ENCODE results near the gene VPS52.

Gene VPS52

DNA sequence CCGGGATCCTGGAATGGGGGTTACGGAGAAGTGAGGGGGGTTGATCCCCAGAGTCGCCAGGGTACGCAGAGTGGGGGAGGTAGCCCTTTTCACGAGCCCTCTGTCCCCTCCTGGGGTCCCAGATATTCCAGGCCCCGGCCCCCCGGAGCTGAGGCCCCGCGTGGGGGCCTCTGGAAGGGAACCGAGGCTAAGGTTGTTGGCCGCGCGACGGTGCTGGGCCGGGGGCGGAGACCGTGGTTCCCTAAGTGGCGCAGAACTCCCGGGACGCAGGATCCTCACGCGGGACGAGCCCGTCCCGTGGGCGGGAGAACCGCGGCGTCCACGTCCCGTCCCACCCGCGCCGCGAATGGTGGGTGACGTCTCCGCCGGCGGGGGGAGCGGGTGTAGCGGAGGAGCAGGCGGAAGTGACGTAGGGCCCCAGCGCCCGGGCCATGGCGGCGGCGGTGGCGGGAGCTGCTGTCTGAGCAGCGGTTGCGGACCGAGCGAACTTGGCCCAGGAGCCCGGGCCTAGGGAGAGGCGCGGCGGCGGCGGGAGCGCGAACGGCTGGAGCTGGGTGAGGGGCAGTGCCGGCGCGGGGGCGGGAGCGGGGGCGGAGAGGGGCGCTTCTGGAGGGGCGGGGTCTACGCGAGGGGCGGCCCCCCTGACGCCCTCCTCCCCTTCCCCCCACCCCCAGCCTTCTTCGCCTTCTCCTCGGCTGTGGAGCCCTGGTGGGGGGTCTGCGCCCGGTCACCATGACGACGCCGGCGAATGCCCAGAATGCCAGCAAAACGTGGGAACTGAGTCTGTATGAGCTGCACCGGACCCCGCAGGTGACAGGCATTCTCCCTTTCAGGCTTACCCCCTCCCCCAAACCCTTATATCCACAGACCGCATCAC is 63.3 kb downstream of the VPS52 start, which contains the start of gene RING1:
Gene RING1, plus strand, starts transcription at position 410 of the 877 bp plus-strand sequence. Its CDS starts 323 bp downstream, at position 733.
- DNase-seq: no peak

DNA sequence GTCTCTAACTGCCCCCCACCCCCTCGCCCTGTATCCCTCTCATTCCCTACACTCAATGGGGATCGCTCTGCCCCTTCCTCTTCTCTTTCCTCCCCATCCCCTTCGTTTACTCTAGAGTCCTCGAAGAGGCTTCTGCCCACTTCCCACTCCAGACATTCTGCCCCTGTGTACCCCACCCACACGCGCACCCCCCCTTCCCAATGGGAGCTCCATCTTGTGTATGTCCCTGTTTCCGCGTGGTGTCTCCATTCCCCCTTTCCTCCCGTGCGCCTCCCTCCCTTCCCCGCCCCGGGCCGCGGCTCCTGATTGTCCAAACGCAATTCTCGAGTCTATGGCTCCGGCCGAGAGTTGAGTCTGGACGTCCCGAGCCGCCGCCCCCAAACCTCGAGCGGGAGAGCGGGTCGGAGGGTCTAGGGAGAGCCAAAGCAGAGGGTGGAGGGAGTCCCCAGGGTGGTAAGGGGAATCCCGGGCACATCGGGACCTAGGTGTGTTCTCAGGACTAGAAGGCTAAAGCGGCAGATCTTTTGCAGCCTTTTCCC is 64.1 kb downstream of the VPS52 start:
- no peak for DNase-seq

DNA sequence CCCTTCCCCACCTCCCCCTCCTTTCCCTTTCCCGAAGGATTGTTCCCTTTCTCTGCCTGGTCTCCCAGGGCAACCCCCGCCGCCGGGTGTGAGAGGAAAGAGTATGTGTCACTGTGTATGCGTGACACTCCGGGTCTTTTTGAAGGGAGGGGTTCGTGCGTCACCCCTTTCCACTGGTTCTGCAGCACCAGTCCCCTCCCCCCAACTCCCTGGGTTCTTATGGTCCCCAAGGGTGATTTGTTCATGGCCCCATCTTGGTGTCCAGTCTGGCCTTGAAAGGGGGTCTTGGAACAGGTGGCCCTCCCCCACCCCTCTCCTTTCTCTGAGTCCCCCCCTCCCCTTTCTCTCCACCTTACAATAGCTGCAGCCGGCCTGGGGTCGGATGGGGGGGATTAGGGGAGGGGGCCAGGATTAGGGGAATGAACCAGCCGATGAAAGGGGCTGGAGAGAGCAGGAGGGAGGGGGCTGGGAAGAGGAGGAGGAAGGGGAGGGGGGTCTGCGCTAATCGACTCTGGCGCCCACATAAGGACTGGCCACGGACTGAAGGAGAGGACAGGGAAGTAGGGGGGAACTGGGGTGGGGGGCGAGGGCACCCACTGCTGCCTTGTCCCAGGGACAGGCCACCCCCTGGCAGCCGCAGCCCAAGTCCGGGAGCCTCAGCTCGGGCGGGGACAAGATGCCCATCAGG is 64.7 kb downstream of the VPS52 start:
- DNase-seq: no peak

DNA sequence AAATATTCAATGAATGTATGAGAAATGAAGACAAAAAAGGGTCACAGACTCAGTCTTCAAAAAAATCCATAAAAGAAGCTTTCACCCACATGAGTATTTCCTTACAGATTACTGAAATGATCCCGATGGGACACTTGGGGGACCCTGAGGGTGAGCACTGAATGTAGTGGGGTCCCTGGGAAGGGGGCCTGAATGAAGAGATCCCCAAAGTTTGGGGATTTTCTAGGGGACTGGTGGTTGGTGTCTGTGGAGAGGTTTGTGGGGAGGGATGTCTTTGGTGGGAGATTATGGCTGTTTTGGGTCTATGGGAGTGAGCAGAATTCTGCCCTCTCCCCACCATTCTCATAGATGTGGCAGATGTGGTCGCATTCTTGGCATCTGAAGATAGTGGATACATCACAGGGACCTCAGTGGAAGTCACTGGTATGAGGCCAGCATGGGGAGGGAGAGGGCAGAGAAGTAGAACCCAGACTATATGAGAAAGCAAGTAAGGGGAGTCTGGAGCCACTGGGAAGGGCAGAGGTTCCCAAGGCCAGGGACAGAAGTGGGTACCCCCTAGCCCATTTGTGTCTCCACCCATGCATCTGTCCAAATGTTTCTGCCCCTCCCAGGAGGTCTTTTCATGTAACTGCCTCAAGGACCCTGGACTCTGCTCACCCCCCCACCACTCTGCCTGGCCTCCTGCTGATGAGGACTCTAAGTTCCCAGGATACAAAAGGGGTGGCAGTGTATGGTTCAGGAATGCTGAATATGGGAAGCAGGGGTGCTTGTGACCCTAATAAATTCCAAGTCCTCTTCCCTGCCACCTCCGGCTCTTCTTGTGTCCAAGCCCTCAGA is 65.4 kb downstream of the VPS52 start:
- DNase-seq: no peak

DNA sequence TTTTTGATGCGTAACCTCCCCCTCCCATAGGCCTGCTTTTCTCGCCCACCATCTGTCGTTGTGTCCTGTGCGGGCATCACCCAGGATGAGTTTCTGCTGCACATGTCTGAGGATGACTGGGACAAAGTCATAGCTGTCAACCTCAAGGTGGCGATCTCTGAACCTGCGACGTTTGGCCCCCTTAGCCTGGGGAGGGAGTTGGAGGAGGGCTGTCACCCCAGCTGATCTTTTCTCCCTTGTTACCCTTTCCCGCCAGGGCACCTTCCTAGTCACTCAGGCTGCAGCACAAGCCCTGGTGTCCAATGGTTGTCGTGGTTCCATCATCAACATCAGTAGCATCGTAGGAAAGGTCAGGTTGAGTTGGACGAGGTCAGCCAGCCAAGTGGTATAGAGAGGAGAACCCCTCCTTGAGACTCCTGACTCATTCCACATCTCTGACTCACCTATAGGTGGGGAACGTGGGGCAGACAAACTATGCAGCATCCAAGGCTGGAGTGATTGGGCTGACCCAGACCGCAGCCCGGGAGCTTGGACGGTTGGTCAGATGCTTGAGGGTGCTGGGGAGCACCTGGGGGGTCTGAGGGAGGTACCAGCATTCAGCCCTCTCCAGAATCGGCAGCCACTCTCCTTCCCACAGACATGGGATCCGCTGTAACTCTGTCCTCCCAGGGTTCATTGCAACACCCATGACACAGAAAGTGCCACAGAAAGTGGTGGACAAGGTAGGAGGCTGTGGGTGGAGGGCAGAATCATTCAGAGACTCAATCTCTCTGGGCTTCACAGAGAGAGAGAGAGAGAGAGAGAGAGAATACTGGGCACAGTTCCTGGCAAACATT is 66.3 kb downstream of the VPS52 start:
- no peak for DNase-seq

DNA sequence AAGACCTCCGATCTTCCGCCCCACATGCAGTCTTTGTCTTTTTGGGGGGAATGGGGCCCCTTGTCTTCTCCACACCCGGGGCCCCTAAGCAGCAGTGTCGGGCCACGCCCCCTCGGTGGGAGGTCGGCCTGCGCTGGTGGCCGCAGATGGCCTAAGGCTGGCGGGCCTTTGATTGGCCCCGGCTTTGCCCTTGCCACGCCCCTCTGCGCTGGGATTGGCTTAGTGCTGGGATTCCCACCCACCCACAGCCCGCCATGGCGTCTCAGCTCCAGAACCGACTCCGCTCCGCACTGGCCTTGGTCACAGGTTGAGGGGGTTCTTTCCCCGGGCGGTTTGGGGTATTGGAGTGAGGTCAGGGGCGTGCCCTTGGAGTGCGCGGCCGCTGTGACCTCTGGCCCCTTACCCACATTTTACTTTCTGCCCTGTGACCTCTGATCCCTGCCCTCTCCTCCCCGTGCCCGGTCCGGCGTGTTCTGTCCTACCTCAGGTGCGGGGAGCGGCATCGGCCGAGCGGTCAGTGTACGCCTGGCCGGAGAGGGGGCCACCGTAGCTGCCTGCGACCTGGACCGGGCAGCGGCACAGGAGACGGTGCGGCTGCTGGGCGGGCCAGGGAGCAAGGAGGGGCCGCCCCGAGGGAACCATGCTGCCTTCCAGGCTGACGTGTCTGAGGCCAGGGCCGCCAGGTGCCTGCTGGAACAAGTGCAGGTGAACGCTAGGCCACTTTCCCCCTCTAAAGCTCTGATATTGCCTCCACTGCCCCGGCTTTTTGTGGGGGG is 67.1 kb downstream of the VPS52 start, which contains the start of gene HSD17B8:
Gene HSD17B8, plus strand, starts transcription at position 241 of the 776 bp plus-strand sequence. Its CDS starts 14 bp downstream, at position 255.
- no peak for DNase-seq

DNA sequence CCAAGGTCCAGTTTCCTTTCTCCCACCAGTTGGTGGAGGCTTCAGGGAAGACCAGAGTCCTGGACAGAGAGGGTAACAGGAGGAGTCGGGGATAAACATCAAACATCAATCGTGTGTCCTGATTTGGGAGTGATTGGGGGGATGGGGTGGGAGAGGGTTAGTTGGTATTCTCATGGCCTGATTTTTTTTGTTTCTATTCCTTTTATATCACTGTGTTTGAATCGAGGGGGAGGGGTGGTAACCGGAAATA is 67.6 kb downstream of the VPS52 start:
- DNase-seq: no peak

DNA sequence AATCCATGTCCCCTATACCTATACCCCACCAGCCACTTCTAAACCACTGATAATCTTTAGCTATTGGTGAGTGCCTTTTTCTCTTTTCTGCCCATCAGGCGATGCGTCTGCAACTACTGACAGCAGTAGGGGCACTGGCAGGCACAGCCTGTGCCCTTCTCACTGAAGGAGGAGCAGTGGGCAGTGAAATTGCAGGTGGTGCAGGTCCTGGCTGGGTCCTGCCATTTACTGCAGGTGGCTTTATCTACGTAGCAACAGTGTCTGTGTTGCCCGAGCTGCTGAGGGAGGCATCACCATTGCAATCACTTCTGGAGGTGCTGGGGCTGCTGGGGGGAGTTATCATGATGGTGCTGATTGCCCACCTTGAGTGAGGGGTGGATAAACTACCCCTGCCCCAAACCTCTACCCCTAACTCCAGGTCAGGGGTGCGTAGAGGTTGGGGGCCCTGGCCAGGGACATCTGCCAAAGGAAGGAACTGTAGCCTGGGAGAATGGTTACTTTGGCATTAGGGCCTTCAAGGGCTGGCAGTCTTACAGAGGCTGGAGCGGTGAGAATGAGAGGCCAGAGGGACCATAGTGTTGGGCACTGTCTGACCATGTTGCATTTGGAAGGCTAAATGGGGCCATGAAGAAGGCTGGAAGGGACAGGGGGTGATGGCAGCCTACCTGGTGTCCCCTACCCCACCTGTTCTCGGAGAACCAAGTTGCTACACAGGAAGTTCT is 68.1 kb downstream of the VPS52 start:
- DNase-seq: no peak

DNA sequence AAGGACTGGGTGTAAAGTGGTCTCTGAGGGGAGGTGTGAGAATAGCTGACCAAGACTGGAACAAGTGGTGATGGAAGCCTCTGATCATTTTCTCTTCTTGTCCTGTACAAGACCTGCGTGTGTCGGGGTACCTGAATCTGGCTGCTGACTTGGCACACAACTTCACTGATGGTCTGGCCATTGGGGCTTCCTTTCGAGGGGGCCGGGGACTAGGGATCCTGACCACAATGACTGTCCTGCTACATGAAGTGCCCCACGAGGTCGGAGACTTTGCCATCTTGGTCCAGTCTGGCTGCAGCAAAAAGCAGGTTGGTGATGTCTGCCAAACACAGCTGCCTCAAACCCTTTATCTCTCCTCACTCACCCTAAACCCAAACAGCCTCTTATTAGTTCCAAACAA is 68.9 kb downstream of the VPS52 start:
- no peak for DNase-seq

DNA sequence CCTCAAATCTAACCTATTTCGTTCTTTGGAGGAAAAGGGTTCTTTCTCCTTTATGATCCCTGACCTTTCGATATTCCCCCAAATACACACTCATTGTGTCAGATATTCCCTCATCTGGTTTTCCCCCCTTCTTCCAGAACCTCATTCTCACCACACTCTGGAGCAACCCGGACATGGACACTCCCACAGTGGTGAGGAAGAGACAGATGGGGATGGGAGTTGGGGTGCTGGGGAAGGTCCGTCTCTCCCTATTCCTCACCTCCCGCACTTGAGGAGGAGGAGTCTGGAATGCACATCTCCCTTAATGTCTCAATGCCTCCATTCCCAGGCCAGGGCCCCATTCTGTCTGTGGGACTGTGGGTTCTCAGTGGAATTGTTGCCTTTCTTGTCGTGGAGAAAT is 69.7 kb downstream of the VPS52 start:
- no peak for DNase-seq

DNA sequence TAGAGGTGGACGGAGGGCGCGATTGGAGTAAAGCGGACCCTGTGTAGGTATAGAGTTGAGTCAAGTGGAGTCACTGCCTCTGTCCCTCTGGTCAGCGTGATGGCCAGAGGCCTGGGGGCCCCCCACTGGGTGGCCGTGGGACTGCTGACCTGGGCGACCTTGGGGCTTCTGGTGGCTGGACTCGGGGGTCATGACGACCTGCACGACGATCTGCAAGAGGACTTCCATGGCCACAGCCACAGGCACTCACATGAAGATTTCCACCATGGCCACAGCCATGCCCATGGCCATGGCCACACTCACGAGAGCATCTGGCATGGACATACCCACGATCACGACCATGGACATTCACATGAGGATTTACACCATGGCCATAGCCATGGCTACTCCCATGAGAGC is 70.5 kb downstream of the VPS52 start:
- no peak for DNase-seq
